ENCODE measurements around the gene SLC6A11. TPM values are rescaled to one million over a fixed set of nuclear protein-coding genes. Genes with fewer than 3 reads are reported as not detected.

SLC6A11 gene
- total and polyA plus RNA-seq, 2 of the 8 experiments (the other 6 are each of a cell fraction or from before 2014, with no cell fraction given), result 0.78 to 1.5 TPM

DNA sequence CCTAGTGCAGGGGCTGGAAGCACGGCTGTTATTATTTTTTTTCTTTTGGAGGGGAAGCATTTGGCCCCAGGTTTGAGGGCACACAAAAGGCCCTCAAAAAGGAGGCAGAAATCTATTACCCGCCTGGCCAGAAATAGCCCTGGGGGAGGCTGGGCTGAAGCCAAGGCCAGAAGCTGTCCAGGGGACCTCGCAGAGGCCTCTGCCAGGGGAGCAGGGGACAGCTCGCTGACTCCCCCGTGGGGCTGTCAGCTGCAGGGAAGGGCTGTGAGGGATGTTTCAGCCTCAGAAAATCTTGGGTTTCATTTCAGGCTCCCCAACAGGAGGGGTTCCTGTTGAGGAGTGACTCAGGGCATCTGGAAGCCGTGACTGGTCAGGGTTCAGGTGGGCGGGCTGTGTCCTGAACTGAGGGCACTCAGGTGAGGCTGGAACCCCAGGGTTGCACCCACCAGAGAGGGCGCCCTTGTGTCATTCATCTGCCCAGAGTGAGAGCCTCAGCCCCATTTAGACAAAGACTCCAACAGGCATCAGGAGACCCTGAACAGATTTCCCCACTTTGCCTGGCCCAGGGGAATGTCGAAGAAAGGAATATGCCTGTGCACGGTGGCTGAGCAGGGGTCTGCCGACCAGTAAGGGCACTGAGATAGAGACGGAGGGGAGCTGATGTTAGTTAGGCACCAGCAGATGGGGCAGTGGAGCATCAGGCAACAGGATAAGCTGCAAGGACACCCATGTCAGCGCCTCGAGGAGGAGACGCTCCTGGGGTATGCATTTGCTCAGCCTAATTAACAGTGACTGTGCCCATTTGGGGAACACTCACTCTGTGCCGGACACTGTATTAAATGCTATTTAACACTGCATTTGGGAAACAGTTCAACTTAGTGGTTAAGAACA, 43.5 kb upstream of the SLC6A11 start (continued):
- TF ChIP-seq CTCF (IDR thresholded peaks at IDR 0.05; ENCODE audit: control extremely low read depth in 1 of 3, insufficient read depth in 1 of 3, low read depth in 1 of 3, low read length in 3 of 3) (peak; percentile 59 to 74 (median 67)), HDAC6 (IDR thresholded peaks at IDR 0.05; ENCODE audit: low read depth, low read length) (no peak), BRCA1 (IDR thresholded peaks at IDR 0.05; ENCODE audit: low read depth, low read length) (no peak), YY1 (IDR thresholded peaks at IDR 0.05; ENCODE audit: low read depth, low read length) (no peak), RAD21 (IDR thresholded peaks at IDR 0.05 in 1 of 2, conservative IDR thresholded peaks at IDR 0.05 in 1 of 2; ENCODE audit: low read depth in 2 of 2, low read length in 2 of 2) (peak; percentile 28 to 29), TCF12 (IDR thresholded peaks at IDR 0.05; ENCODE audit: low read depth, low read length) (no peak), CREB1 (IDR thresholded peaks at IDR 0.05) (0 out of 2 replicates have a peak, but pooled peaks have one; percentile 25), RXRA (IDR thresholded peaks at IDR 0.05; ENCODE audit: insufficient read depth, low read depth, low read length) (no peak), BACH1 (IDR thresholded peaks at IDR 0.05; ENCODE audit: low read length) (no peak), KDM1A (IDR thresholded peaks at IDR 0.05; ENCODE audit: borderline replicate concordance, low read length) (peak; percentile 42; the same call in 1 of the 2 replicates), EGR1 (IDR thresholded peaks at IDR 0.05; ENCODE audit: borderline replicate concordance, low read depth, low read length) (no peak), POLR2A (IDR thresholded peaks at IDR 0.05; ENCODE audit: control extremely low read depth in 1 of 2, low read depth in 2 of 2, low read length in 2 of 2) (no peak), NANOG (IDR thresholded peaks at IDR 0.05; ENCODE audit: insufficient read depth, low read depth, low read length, poor library complexity, severe bottlenecking) (no peak), KDM4A (IDR thresholded peaks at IDR 0.05; ENCODE audit: low read depth, low read length, severe bottlenecking) (no peak), POU5F1 (IDR thresholded peaks at IDR 0.05; ENCODE audit: low read depth, low read length) (no peak), POLR2AphosphoS5 (IDR thresholded peaks at IDR 0.05; ENCODE audit: low read depth, low read length) (no peak)

Measured in H1 (cell line).